ENCODE measurements around the gene CFAP57. TPM values are rescaled to one million over a fixed set of nuclear protein-coding genes. Genes with fewer than 3 reads are reported as not detected.

CFAP57 gene
- total RNA-seq, 4 donors from 2014 or later = not detected

GRCh38 chr1:43217747-43218146, 45.6 kb downstream of the CFAP57 start:
- no peaks in the 10 kb centered on the region for H3K36me3 ChIP-seq
- intact Hi-C loops (cut with DNase I; ENCODE audit: low total_unique reads) = no loop called here
- in situ Hi-C loops (cut with MboI; ENCODE audit: low pct_ligation_motif_present in 1 of 4, low pct_unique_long_range_greater_than_20kb in 1 of 4, low sequenced_read_pairs in 3 of 4) = no loop called here
- H3K4me1 ChIP-seq = no peaks in the 10 kb centered on the region
- H3K27ac ChIP-seq = no peak overlapping the region
- no peaks in the 10 kb centered on the region for H3K27me3 ChIP-seq
- TF ChIP-seq POLR2A (IDR thresholded peaks at IDR 0.05) (no peak), CTCF (IDR thresholded peaks at IDR 0.05) (no peak), EP300 (IDR thresholded peaks at IDR 0.05; ENCODE audit: low read depth) (no peak), POLR2AphosphoS5 (IDR thresholded peaks at IDR 0.05) (no peak)
- no peaks in the 10 kb centered on the region for H3K9me3 ChIP-seq
- H3K4me3 ChIP-seq = no peak overlapping the region
- WGBS, 2 donors (ENCODE audit: low coverage in 1 of 2) = 88 to 94% methylated on average over 6 to 10 of the region's 10 CpGs
- no peak for DNase-seq

- DNase-seq = no peak
- peak overlapping the region in 1 of 4 donors; percentile 13 for H3K27ac ChIP-seq
- no peaks in the 10 kb centered on the region for H3K36me3 ChIP-seq
- no peaks in the 10 kb centered on the region for H3K9me3 ChIP-seq
- WGBS, 2 donors (ENCODE audit: low coverage in 1 of 2) = 68 to 72% methylated on average over 4 to 7 of the region's 7 CpGs
- intact Hi-C loops (cut with DNase I; ENCODE audit: low total_unique reads) = no loop called here
- no peaks in the 10 kb centered on the region for H3K4me1 ChIP-seq
- no peak overlapping the region for H3K4me3 ChIP-seq
- in situ Hi-C loops (cut with MboI; ENCODE audit: low pct_ligation_motif_present in 1 of 4, low pct_unique_long_range_greater_than_20kb in 1 of 4, low sequenced_read_pairs in 3 of 4) = loop anchor here in 1 of 4 donors (10.0 kb wide), 1 partner anchor 194 kb away; no protein-coding TSS in a partner anchor
- TF ChIP-seq POLR2AphosphoS5 (IDR thresholded peaks at IDR 0.05) (no peak), POLR2A (IDR thresholded peaks at IDR 0.05) (no peak), EP300 (IDR thresholded peaks at IDR 0.05; ENCODE audit: low read depth) (no peak), CTCF (IDR thresholded peaks at IDR 0.05) (no peak)
- H3K27me3 ChIP-seq = no peaks in the 10 kb centered on the region
Measured at GRCh38 chr1:43220905-43221778, 49.0 kb downstream of the CFAP57 start.

- no peaks in the 10 kb centered on the region for H3K9me3 ChIP-seq
- no peaks in the 10 kb centered on the region for H3K27me3 ChIP-seq
- 93% methylated on average over 1 of the region's 1 CpG; no CpG with 5 or more reads in 1 of the 2 donors for WGBS, 2 donors (ENCODE audit: low coverage in 1 of 2)
- H3K4me1 ChIP-seq = no peaks in the 10 kb centered on the region
- H3K36me3 ChIP-seq = no peaks in the 10 kb centered on the region
- peak overlapping the region in 1 of 4 donors; percentile 5 for H3K27ac ChIP-seq
- TF ChIP-seq CTCF (IDR thresholded peaks at IDR 0.05) (no peak), EP300 (IDR thresholded peaks at IDR 0.05; ENCODE audit: low read depth) (no peak), POLR2AphosphoS5 (IDR thresholded peaks at IDR 0.05) (no peak), POLR2A (IDR thresholded peaks at IDR 0.05) (no peak)
- H3K4me3 ChIP-seq = no peak overlapping the region
- in situ Hi-C loops (cut with MboI; ENCODE audit: low pct_ligation_motif_present in 1 of 4, low pct_unique_long_range_greater_than_20kb in 1 of 4, low sequenced_read_pairs in 3 of 4) = loop anchor here in 1 of 4 donors (10.0 kb wide), 1 partner anchor 193 kb away; no protein-coding TSS in a partner anchor
- no peak for DNase-seq
- intact Hi-C loops (cut with DNase I; ENCODE audit: low total_unique reads) = no loop called here
Measured at GRCh38 chr1:43221797-43222196, 49.7 kb downstream of the CFAP57 start.

- Histone ChIP-seq H3K4me1 (peaks cover 0 to 6% (median 0%) of the 10 kb centered on the region in 4 donors), H3K27ac (no peak overlapping the region), H3K9me3 (no peaks in the 10 kb centered on the region), H3K36me3 (no peaks in the 10 kb centered on the region), H3K4me3 (no peak overlapping the region), H3K27me3 (no peaks in the 10 kb centered on the region)
- no peak for TF ChIP-seq POLR2A (IDR thresholded peaks at IDR 0.05)
- TF ChIP-seq CTCF (IDR thresholded peaks at IDR 0.05) = no peak
- no peak for TF ChIP-seq POLR2AphosphoS5 (IDR thresholded peaks at IDR 0.05)
- no peak for TF ChIP-seq EP300 (IDR thresholded peaks at IDR 0.05; ENCODE audit: low read depth)
- 89 to 100% methylated on average over 1 to 9 of the region's 9 CpGs for WGBS, 2 donors (ENCODE audit: low coverage in 1 of 2)
- intact Hi-C loops (cut with DNase I; ENCODE audit: low total_unique reads) = no loop called here
- in situ Hi-C loops (cut with MboI; ENCODE audit: low pct_ligation_motif_present in 1 of 4, low pct_unique_long_range_greater_than_20kb in 1 of 4, low sequenced_read_pairs in 3 of 4) = loop anchor here in 1 of 4 donors (10.0 kb wide), 1 partner anchor 192 kb away; no protein-coding TSS in a partner anchor
- no peak for DNase-seq
Measured at GRCh38 chr1:43222879-43223278, 50.7 kb downstream of the CFAP57 start.

Data from transverse colon (tissue), 4 donors.